HCEC 1CT (cell line): Measurements from ENCODE around the gene RILPL2.
"Not testable (repeated sequence)": the region's sequence is repeated elsewhere in the genome, so short reads cannot be mapped to it uniquely, and the experiment has no call there.

Experiments used
- DNase-seq: peaks from one replicate; pipeline ENCODE4 v3.0.0-alpha.2; 2017

The RILPL2 gene

GRCh38 chr12:123436017-123436964 lies at the start of gene RILPL2:
Gene RILPL2 (minus strand): TSS chr12:123436684. CDS start chr12:123436420, 264 bp downstream.
- peak; percentile 87 for DNase-seq

- DNase-seq: no peak
Measured at GRCh38 chr12:123485756-123486155, 49.3 kb upstream of the RILPL2 start.

GRCh38 chr12:123483602-123484248 lies 47.2 kb upstream of the RILPL2 start:
- no peak for DNase-seq

- no peak for DNase-seq
Measured at GRCh38 chr12:123482876-123483275, 46.4 kb upstream of the RILPL2 start.

- not testable (repeated sequence) for DNase-seq
Measured at GRCh38 chr12:123481251-123481650, 44.8 kb upstream of the RILPL2 start.

- no peak for DNase-seq
Measured at GRCh38 chr12:123479442-123480180, 43.1 kb upstream of the RILPL2 start.

- peak; percentile 13 for DNase-seq
Measured at GRCh38 chr12:123478762-123479161, 42.3 kb upstream of the RILPL2 start.

- no peak for DNase-seq
Measured at GRCh38 chr12:123478069-123478468, 41.6 kb upstream of the RILPL2 start.

GRCh38 chr12:123475246-123475703 lies 38.8 kb upstream of the RILPL2 start:
- DNase-seq: no peak

- DNase-seq: no peak
Measured at GRCh38 chr12:123474485-123475245, 38.2 kb upstream of the RILPL2 start.

GRCh38 chr12:123472438-123472849 lies 36.0 kb upstream of the RILPL2 start:
- DNase-seq: no peak

GRCh38 chr12:123471374-123472068 lies 35.0 kb upstream of the RILPL2 start:
- peak; percentile 81 for DNase-seq

GRCh38 chr12:123469978-123470377 lies 33.5 kb upstream of the RILPL2 start:
- no peak for DNase-seq

- no peak for DNase-seq
Measured at GRCh38 chr12:123468786-123469185, 32.3 kb upstream of the RILPL2 start.

GRCh38 chr12:123465084-123465483 lies 28.6 kb upstream of the RILPL2 start:
- no peak for DNase-seq

GRCh38 chr12:123463174-123463573 lies 26.7 kb upstream of the RILPL2 start:
- not testable (repeated sequence) for DNase-seq

GRCh38 chr12:123457980-123458779 lies 21.7 kb upstream of the RILPL2 start, which contains the start of gene SNRNP35:
Gene SNRNP35 (plus strand): TSS chr12:123458139. CDS start chr12:123465541, 7,402 bp downstream.
- peak; percentile 72 for DNase-seq

- no peak for DNase-seq
Measured at GRCh38 chr12:123453165-123453564, 16.7 kb upstream of the RILPL2 start.

GRCh38 chr12:123452276-123452550 lies 15.7 kb upstream of the RILPL2 start:
- DNase-seq: not testable (repeated sequence)

GRCh38 chr12:123450636-123451035 lies 14.2 kb upstream of the RILPL2 start:
- DNase-seq: no peak

GRCh38 chr12:123449856-123450255 lies 13.4 kb upstream of the RILPL2 start:
- no peak for DNase-seq
